Skeletal muscle tissue (tissue), 4 donors: ENCODE data around the gene PLPPR2. TPM values are rescaled to one million over a fixed set of nuclear protein-coding genes. Genes with fewer than 3 reads are reported as not detected.
"Not testable (repeated sequence)": the region's sequence is repeated elsewhere in the genome, so short reads cannot be mapped to it uniquely, and the experiment has no call there.

Source experiments
- H3K27ac ChIP-seq: one replicate; pipeline ENCODE4 v1.7.0; 2013; ENCODE audit warnings: mild to moderate bottlenecking, low read depth, low read length, inconsistent platforms
- H3K27me3 ChIP-seq, 3 donors: one replicate each; pipeline ENCODE4 v1.7.0; 2013; ENCODE audit warnings: low read length in 3 of 3; ENCODE audit not compliant: control insufficient read depth in 3 of 3, insufficient read depth in 3 of 3
- H3K36me3 ChIP-seq, 3 donors: one replicate each; pipeline ENCODE4 v1.7.0; 2013; ENCODE audit warnings: low read length in 3 of 3; ENCODE audit not compliant: control insufficient read depth in 3 of 3, insufficient read depth in 3 of 3
- H3K4me1 ChIP-seq, 3 donors: one replicate each; pipeline ENCODE4 v1.7.0; 2013; ENCODE audit warnings: low read length in 3 of 3, mild to moderate bottlenecking in 3 of 3; ENCODE audit not compliant: control insufficient read depth in 3 of 3, insufficient read depth in 3 of 3
- H3K4me3 ChIP-seq, 3 donors: one replicate each; pipeline ENCODE4 v1.7.0; 2013; ENCODE audit warnings: low read length in 3 of 3
- H3K9ac ChIP-seq, 3 donors: one replicate each; pipeline ENCODE4 v1.7.0; 2013; ENCODE audit warnings: low read length in 3 of 3, mild to moderate bottlenecking in 3 of 3, moderate library complexity in 2 of 3, low read depth in 1 of 3
- H3K9me3 ChIP-seq, 3 donors: one replicate each; pipeline ENCODE4 v1.7.0; 2013; ENCODE audit warnings: low read length in 3 of 3; ENCODE audit not compliant: control insufficient read depth in 3 of 3
- total RNA-seq: library from RNA; depleted of rRNA; stranded (reverse); fragments of >200 nt; gene quantifications from one replicate; pipeline ENCODE4 v1.2.3, GENCODE V29; 2014
- donor health status: Osteomylitis.

Gene PLPPR2
- total RNA-seq, 1 donor from 2014 or later = 4.7 TPM

DNA sequence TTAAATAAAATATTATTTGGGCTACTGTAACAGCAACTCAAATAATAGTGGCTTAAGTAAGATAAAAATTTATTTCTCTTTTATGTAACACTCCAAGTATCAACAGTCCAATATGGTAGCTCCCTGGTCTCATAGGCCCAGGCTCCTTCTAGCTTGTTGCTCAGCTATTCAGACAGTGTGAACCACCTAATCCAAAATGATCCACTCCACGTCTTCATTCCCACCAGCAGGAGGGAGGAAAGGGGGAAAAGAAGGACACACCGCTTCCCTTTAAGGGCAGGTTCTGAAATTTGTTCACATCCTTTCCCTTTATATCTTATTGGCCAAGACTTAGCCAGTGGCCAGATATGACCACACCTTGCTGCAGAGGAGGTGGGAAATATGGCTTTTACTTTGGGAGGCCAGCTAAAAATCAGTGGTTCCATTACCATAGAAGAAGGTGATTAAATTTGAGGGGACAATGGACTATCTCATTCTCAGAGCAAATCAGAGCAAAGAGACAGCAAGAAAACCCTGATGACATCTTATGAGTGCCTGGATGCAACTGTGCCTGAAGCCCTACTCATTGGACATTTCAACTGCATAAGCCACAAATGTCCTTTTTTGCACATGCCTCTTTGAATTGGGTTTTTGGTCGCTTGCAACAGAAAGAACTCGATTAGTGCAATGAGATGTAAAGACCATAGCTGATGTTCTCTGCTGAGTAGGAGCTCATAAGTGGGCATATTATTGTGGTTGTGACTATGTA, 35.9 kb downstream of the PLPPR2 start:
- H3K4me3 ChIP-seq = no peak overlapping the region
- H3K4me1 ChIP-seq = no peaks in the 10 kb centered on the region
- peaks cover 0 to 2% (median 0%) of the 10 kb centered on the region in 3 donors for H3K9me3 ChIP-seq
- H3K27ac ChIP-seq = no peak overlapping the region
- peaks cover 3 to 8% (median 8%) of the 10 kb centered on the region in 3 donors for H3K27me3 ChIP-seq
- no peak overlapping the region for H3K9ac ChIP-seq
- no peaks in the 10 kb centered on the region for H3K36me3 ChIP-seq

- H3K27ac ChIP-seq = no peak overlapping the region
Measured at GRCh38 chr19:11397089-11397610, 41.9 kb downstream of the PLPPR2 start.

DNA sequence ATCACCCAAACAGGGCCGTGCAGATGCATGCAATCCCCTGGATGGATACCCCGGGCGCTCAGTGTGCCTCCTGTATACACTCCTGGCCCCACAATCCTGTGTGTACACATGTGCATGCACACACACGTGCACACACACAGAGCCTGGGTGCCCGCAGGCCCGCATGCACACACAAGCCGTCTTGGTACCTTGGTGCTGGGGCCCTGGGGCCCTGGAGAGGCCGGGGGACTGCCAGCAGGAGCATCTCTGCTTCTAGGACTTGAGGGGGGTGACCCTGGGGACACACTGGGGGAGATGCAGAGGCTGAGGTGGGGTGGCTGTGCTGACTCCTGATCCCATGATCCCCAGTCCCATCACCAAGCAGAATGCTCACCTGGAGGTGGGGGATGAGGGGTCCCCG, 44.4 kb downstream of the PLPPR2 start:
- Histone ChIP-seq H3K27me3 (peaks cover 0 to 3% (median 2%) of the 10 kb centered on the region in 3 donors), H3K27ac (no peak overlapping the region), H3K4me1 (no peaks in the 10 kb centered on the region), H3K9ac (no peak overlapping the region), H3K36me3 (no peaks in the 10 kb centered on the region), H3K9me3 (no peaks in the 10 kb centered on the region), H3K4me3 (no peak overlapping the region)

More at GRCh38 chr19:11397089-11397610, 41.9 kb downstream of the PLPPR2 start:
- Histone ChIP-seq H3K4me1 (no peaks in the 10 kb centered on the region), H3K4me3 (no peak overlapping the region), H3K36me3 (no peaks in the 10 kb centered on the region), H3K9ac (no peak overlapping the region), H3K27me3 (peaks cover 3 to 8% (median 8%) of the 10 kb centered on the region in 3 donors), H3K9me3 (no peaks in the 10 kb centered on the region)

GRCh38 chr19:11400798-11401197, 45.6 kb downstream of the PLPPR2 start:
- H3K4me1 ChIP-seq = no peaks in the 10 kb centered on the region
- no peak overlapping the region for H3K9ac ChIP-seq
- no peak overlapping the region for H3K27ac ChIP-seq
- no peaks in the 10 kb centered on the region for H3K36me3 ChIP-seq
- no peaks in the 10 kb centered on the region for H3K27me3 ChIP-seq
- no peaks in the 10 kb centered on the region for H3K9me3 ChIP-seq
- H3K4me3 ChIP-seq = no peak overlapping the region

- no peak overlapping the region for H3K4me3 ChIP-seq
- H3K27ac ChIP-seq = no peak overlapping the region
- peaks cover 3 to 7% (median 5%) of the 10 kb centered on the region in 3 donors for H3K27me3 ChIP-seq
- no peaks in the 10 kb centered on the region for H3K4me1 ChIP-seq
- no peak overlapping the region for H3K9ac ChIP-seq
- no peaks in the 10 kb centered on the region for H3K36me3 ChIP-seq
- H3K9me3 ChIP-seq = no peaks in the 10 kb centered on the region
Measured at GRCh38 chr19:11401808-11402543, 46.7 kb downstream of the PLPPR2 start.

- H3K9me3 ChIP-seq = no peaks in the 10 kb centered on the region
- no peak overlapping the region for H3K27ac ChIP-seq
- no peak overlapping the region for H3K9ac ChIP-seq
Measured at GRCh38 chr19:11404588-11405222, 49.5 kb downstream of the PLPPR2 start.

DNA sequence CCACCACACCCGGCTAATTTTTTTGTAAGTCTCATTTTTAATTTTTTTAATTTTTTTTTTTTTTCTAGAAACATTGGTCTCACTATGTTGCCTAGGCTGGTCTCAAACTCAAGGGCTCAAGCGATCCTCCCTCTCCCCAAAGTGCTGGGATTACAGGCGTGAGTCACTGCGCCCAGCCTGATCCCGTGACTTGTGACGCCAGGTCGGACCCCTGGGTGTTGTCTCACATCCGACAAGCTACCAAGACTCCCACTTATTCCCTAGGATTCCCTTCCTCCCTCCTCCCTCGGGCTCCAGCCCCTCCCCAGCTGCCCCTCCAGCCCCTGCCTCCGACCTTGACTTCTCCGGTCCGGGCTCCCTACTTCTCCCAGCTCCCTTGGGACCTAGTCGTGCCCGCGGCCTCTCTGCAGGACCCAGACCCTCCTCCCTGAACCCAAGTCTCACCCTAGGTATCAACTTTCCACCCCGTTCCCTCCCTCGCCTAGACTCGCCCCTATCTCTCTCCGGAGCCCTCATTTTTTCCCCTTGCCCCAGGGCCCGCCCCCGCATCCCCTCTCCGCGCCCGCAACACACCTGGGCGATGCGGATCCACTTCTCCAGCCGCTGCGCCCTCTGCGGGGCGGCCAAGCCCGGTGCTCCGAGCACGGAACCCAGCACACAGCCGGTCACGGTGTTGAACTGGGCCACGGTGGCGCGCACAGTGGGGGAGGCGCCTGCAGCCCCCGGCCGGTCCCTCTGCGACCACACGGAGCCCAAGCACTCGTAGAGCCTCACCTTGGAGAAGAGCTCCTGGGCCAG, 50.8 kb downstream of the PLPPR2 start:
- H3K4me3 ChIP-seq = no peak overlapping the region
- no peak overlapping the region for H3K9ac ChIP-seq
- no peak overlapping the region for H3K27ac ChIP-seq
- no peaks in the 10 kb centered on the region for H3K4me1 ChIP-seq
- peaks cover 3 to 10% (median 5%) of the 10 kb centered on the region in 3 donors for H3K27me3 ChIP-seq
- H3K36me3 ChIP-seq = no peaks in the 10 kb centered on the region
- no peaks in the 10 kb centered on the region for H3K9me3 ChIP-seq

More at GRCh38 chr19:11404588-11405222, 49.5 kb downstream of the PLPPR2 start:
- no peaks in the 10 kb centered on the region for H3K4me1 ChIP-seq
- no peak overlapping the region for H3K4me3 ChIP-seq
- no peaks in the 10 kb centered on the region for H3K36me3 ChIP-seq
- peaks cover 3 to 10% (median 5%) of the 10 kb centered on the region in 3 donors for H3K27me3 ChIP-seq

- H3K27ac ChIP-seq, H3K36me3 ChIP-seq, H3K9ac ChIP-seq, H3K4me1 ChIP-seq, H3K4me3 ChIP-seq, H3K9me3 ChIP-seq: not testable (repeated sequence)
- H3K27me3 ChIP-seq = peaks cover 3 to 10% (median 5%) of the 10 kb centered on the region in 3 donors
Measured at GRCh38 chr19:11406703-11407236, 51.5 kb downstream of the PLPPR2 start.

DNA sequence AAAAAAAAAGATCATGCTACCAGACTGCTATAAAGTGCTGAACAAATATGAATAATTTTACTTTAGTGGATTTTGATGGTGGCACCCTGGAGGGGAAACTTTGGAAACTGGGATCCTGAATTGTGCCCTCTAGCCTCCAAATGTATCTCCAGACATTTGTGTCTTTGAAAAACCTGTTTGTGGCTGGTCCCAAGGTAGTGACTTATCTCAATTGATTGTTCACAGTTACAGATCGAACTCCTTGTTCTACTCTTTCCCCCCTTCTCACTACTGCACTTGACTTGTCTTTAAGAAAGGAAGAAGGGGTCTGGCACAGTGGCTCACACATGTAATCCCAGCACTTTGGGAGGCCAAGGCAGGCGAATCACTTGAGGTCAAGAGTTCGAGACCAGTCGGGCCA, 53.4 kb downstream of the PLPPR2 start:
- Histone ChIP-seq H3K4me3 (no peak overlapping the region), H3K9me3 (no peaks in the 10 kb centered on the region), H3K4me1 (no peaks in the 10 kb centered on the region), H3K27ac (no peak overlapping the region), H3K36me3 (no peaks in the 10 kb centered on the region), H3K27me3 (peaks cover 3 to 10% (median 5%) of the 10 kb centered on the region in 3 donors), H3K9ac (no peak overlapping the region)
